Naive thymus-derived CD4-positive, alpha-beta T cell (primary cell): Measurements from ENCODE around the gene EXOC6B. TPM values are rescaled to one million over a fixed set of nuclear protein-coding genes. Genes with fewer than 3 reads are reported as not detected.

Experiments
- ATAC-seq: fragments of 150-1000 bp; cut with Tn5 transposase; 2 replicates; pipeline ENCODE4 v1.10.0; 2021; ENCODE audit warnings: mild to moderate bottlenecking, moderate library complexity
- CTCF ChIA-PET: fragments of 350-600 bp; sonication (Branson Sonifier 250); formaldehyde crosslinking; loops from one replicate; lab custom pipeline; 2021; ENCODE audit warnings: antibody characterized with exemption; lab: Charles Lee
- POLR2A ChIA-PET: fragments of 350-600 bp; sonication (Branson Sonifier 250); formaldehyde crosslinking; loops from one replicate; lab custom pipeline; 2021; ENCODE audit warnings: antibody characterized with exemption, inconsistent platforms; lab: Charles Lee
- DNase-seq, 9 donors: peaks; one replicate each; pipeline versions ENCODE4 v3.0.0 to v3.0.0-alpha.2; 2020 to 2022; ENCODE audit warnings: mixed read lengths in 1 of 9
- H3K27ac ChIP-seq: one replicate; pipeline ENCODE4 v1.7.0; 2013; ENCODE audit warnings: mild to moderate bottlenecking, low read depth, low read length, moderate library complexity
- H3K27me3 ChIP-seq, 2 donors: one replicate each; pipeline ENCODE4 v1.7.0; 2013; ENCODE audit warnings: low read length in 2 of 2, mild to moderate bottlenecking in 2 of 2, moderate library complexity in 2 of 2; ENCODE audit not compliant: control insufficient read depth in 2 of 2, insufficient read depth in 2 of 2
- H3K36me3 ChIP-seq, 3 experiments: 1 replicate in 2 of 3; 2 replicates in 1 of 3; pipeline ENCODE4 v1.7.0; 2013; ENCODE audit warnings: low read length in 3 of 3, mild to moderate bottlenecking in 3 of 3, moderate library complexity in 1 of 3; ENCODE audit not compliant: insufficient read depth in 3 of 3, control insufficient read depth in 2 of 3
- H3K4me1 ChIP-seq, 2 donors: one replicate each; pipeline ENCODE4 v1.7.0; 2013; ENCODE audit warnings: low read length in 2 of 2, mild to moderate bottlenecking in 2 of 2, moderate library complexity in 1 of 2; ENCODE audit not compliant: control insufficient read depth in 2 of 2, insufficient read depth in 2 of 2
- H3K4me3 ChIP-seq: 2 replicates; pipeline ENCODE4 v1.7.0; 2013; ENCODE audit warnings: mild to moderate bottlenecking, low read length
- H3K9me3 ChIP-seq, 3 experiments: 1 replicate in 2 of 3; 2 replicates in 1 of 3; pipeline ENCODE4 v1.7.0; 2013; ENCODE audit warnings: low read length in 3 of 3; ENCODE audit not compliant: control insufficient read depth in 2 of 3
- H3K27ac Mint-ChIP-seq, 9 donors: one replicate each; pipeline ENCODE4 v1.8.0; 2020 to 2022; ENCODE audit warnings: mixed read lengths in 9 of 9, mild to moderate bottlenecking in 8 of 9, moderate library complexity in 5 of 9, inconsistent platforms in 2 of 9
- H3K27me3 Mint-ChIP-seq, 5 donors: one replicate each; pipeline ENCODE4 v1.8.0; 2021 to 2022; ENCODE audit warnings: mixed read lengths in 5 of 5, mild to moderate bottlenecking in 1 of 5
- H3K36me3 Mint-ChIP-seq, 5 donors: one replicate each; pipeline ENCODE4 v1.8.0; 2020 to 2022; ENCODE audit warnings: mixed read lengths in 5 of 5, mild to moderate bottlenecking in 3 of 5, inconsistent platforms in 1 of 5
- H3K4me1 Mint-ChIP-seq, 7 donors: one replicate each; pipeline ENCODE4 v1.8.0; 2020 to 2022; ENCODE audit warnings: mixed read lengths in 7 of 7, mild to moderate bottlenecking in 3 of 7, inconsistent platforms in 1 of 7
- H3K4me3 Mint-ChIP-seq, 10 donors: one replicate each; pipeline ENCODE4 v1.8.0; 2020 to 2022; ENCODE audit warnings: mild to moderate bottlenecking in 10 of 10, mixed read lengths in 10 of 10, moderate library complexity in 6 of 10, inconsistent platforms in 2 of 10
- H3K9me3 Mint-ChIP-seq, 11 donors: one replicate each; pipeline ENCODE4 v1.8.0; 2020 to 2022; ENCODE audit warnings: mixed read lengths in 11 of 11, mild to moderate bottlenecking in 4 of 11, inconsistent platforms in 1 of 11, moderate library complexity in 1 of 11
- intact Hi-C, 2 donors: fragments of 100-400 bp; cut with micrococcal nuclease; formaldehyde crosslinking; loops; one replicate each; pipeline ENCODE4 v1.15.1; 2023
- polyA plus RNA-seq, 2 donors: library from polyadenylated mRNA; unstranded; fragments of 300-500 nt; fragmentation: Illumina TruSeq; gene quantifications; one replicate each; pipeline ENCODE4 v1.2.3, GENCODE V29; 2021
- total RNA-seq, 6 experiments: library from RNA in 5 of 6; stranded (reverse) in 5 of 6; gene quantifications; 1 replicate in 5 of 6; 2 replicates in 1 of 6; pipeline ENCODE4 v1.2.3 and lab custom pipeline; 2021 to 2026

EXOC6B gene
- total and polyA plus RNA-seq, 7 experiments from 2014 or later = 3.5 to 21.9 (median 15.1) TPM

DNA sequence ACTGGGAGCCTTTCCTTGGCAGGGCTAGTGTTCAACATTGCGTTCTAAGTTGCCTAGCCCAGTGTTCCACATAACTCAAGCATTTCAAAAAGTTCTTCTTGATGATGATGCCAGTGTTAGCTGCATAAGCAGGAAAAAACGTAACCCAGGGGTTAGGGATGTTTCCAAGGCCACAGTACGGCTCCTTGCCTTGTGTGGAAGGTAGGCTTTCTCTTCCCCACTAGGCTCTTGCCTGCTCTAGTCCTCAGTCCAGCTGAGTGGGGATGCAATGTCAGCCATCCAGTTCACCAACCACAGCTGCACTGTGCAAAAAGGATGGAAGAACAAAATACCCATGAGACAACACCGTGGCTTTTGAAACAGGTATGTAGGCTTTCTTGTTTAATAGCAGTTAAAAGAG is 650.2 kb downstream of the EXOC6B start:
- Histone ChIP-seq H3K4me3 (no peak overlapping the region), H3K9me3 (no peaks in the 10 kb centered on the region), H3K36me3 (peaks cover 0 to 8% (median 0%) of the 10 kb centered on the region in 3 experiments), H3K27me3 (no peaks in the 10 kb centered on the region), H3K27ac (no peak overlapping the region), H3K4me1 (no peaks in the 10 kb centered on the region)
- peaks cover 0 to 3% (median 0%) of the 10 kb centered on the region in 7 donors for H3K4me1 Mint-ChIP-seq
- DNase-seq (no peak), ATAC-seq (no peak)
- intact Hi-C loops = no loop called here
- no peak overlapping the region for H3K4me3 Mint-ChIP-seq
- no peak overlapping the region for H3K27ac Mint-ChIP-seq
- peaks cover 0 to 7% (median 0%) of the 10 kb centered on the region in 11 donors for H3K9me3 Mint-ChIP-seq
- peaks cover 0 to 53% (median 35%) of the 10 kb centered on the region in 5 donors for H3K36me3 Mint-ChIP-seq
- POLR2A ChIA-PET = no interaction called here
- CTCF ChIA-PET = no interaction called here
- no peaks in the 10 kb centered on the region for H3K27me3 Mint-ChIP-seq

DNA sequence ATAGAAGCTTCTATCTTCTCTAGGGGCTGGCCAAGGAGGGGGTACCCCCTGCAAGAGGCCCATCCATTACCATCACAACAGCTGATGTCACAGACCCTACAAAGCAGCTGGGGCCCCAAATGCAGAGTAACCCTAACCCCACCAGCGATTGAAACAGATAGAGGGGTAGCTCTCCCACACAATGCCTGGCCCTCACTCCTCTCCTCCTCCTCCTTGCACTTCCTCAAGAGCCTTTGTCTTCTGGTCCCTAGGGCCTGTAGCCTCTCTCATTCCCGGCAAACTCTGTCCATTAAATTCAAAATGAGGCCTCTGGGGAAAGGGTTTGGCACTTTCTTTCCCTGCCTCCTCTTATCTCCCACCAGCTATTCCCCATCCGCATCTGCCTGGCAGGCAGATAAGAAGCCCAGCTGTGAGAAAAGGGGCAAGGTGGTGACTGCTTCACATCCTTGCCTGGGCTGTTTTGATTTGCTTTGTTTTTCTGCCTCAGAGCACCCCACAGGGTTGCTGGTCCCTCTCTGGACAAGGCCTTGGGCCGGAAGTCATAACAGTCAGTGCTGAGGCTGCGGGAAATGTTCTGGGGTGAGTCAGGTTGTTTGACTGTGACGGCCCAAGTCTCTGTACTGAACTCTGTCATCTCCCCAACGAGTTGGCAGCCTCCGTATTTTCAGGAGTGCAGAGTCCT is 652.1 kb downstream of the EXOC6B start:
- Histone ChIP-seq H3K36me3 (peaks cover 0 to 8% (median 0%) of the 10 kb centered on the region in 3 experiments), H3K9me3 (no peaks in the 10 kb centered on the region), H3K4me1 (no peaks in the 10 kb centered on the region), H3K27ac (no peak overlapping the region), H3K4me3 (no peak overlapping the region), H3K27me3 (no peaks in the 10 kb centered on the region)
- no peak for DNase-seq
- Mint-ChIP-seq H3K4me3 (no peak overlapping the region), H3K36me3 (peaks cover 0 to 42% (median 25%) of the 10 kb centered on the region in 5 donors), H3K4me1 (peaks cover 0 to 3% (median 0%) of the 10 kb centered on the region in 7 donors), H3K27ac (no peak overlapping the region), H3K27me3 (peaks cover 0 to 4% (median 0%) of the 10 kb centered on the region in 5 donors), H3K9me3 (peaks cover 0 to 9% (median 0%) of the 10 kb centered on the region in 11 donors)
- CTCF ChIA-PET = no interaction called here
- POLR2A ChIA-PET = no interaction called here
- ATAC-seq = no peak
- intact Hi-C loops = no loop called here

DNA sequence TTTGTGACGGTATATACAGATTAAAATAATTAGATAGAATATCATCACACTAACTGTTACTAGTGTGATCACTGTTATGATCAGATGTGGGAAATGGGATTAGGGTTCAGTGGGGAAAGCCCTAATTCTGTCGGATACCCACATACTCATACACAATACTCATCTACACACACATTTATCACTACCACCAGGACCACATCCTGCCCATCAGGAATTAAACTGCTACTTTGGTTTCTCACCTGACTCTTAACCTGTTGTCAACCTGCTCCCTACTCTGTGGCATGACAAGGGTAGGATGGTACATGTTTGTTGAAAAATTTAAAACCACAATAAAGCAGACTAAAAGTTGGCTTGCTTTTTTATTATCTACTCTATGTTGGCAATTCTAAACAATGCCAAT is 653.4 kb downstream of the EXOC6B start:
- Histone ChIP-seq H3K9me3 (no peaks in the 10 kb centered on the region), H3K36me3 (peaks cover 0 to under 1% (median 0%) of the 10 kb centered on the region in 3 experiments), H3K4me1 (no peaks in the 10 kb centered on the region), H3K4me3 (no peak overlapping the region), H3K27me3 (no peaks in the 10 kb centered on the region), H3K27ac (no peak overlapping the region)
- intact Hi-C loops = no loop called here
- Mint-ChIP-seq H3K9me3 (peaks cover 0 to 9% (median 2%) of the 10 kb centered on the region in 11 donors), H3K4me1 (peaks cover 0 to 3% (median 0%) of the 10 kb centered on the region in 7 donors), H3K27ac (no peak overlapping the region), H3K27me3 (peaks cover 0 to 4% (median 0%) of the 10 kb centered on the region in 5 donors), H3K36me3 (peaks cover 0 to 29% (median 12%) of the 10 kb centered on the region in 5 donors), H3K4me3 (peak overlapping the region in 1 of 10 donors; percentile 18)
- CTCF ChIA-PET = no interaction called here
- no peak for ATAC-seq
- DNase-seq = no peak
- POLR2A ChIA-PET = no interaction called here

DNA sequence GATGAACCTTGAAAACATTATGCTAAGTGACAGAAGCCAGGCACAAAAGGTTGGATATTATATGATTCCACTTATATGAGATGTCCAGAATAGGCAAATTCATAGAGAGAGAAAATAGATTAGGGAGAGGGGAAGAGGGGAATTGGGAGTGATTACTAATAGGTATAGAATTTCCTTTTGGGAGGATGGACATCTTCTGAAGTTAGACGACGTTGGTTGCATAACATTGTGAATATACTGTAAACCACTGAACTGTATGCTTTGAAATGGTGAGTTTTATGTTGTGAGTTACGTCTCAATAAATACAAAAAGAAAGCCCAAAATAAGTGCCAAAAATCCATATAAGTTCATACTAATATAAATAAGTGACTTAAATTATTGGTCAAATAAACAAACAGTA is 659.6 kb downstream of the EXOC6B start:
- peaks cover 0 to 2% of the 10 kb centered on the region in 2 donors for H3K27me3 ChIP-seq
- H3K27me3 Mint-ChIP-seq = peaks cover 4 to 20% (median 10%) of the 10 kb centered on the region in 5 donors
- no peak overlapping the region for H3K4me3 Mint-ChIP-seq
- DNase-seq (no peak), ATAC-seq (no peak)
- ChIA-PET CTCF (no interaction called here), POLR2A (no interaction called here)
- no peaks in the 10 kb centered on the region for H3K4me1 Mint-ChIP-seq
- intact Hi-C loops = no loop called here
- H3K27ac ChIP-seq = no peak overlapping the region
- H3K4me1 ChIP-seq = no peaks in the 10 kb centered on the region
- no peaks in the 10 kb centered on the region for H3K9me3 ChIP-seq
- no peak overlapping the region for H3K4me3 ChIP-seq
- H3K36me3 Mint-ChIP-seq = no peaks in the 10 kb centered on the region
- peaks cover 0 to 9% (median 2%) of the 10 kb centered on the region in 11 donors for H3K9me3 Mint-ChIP-seq
- no peak overlapping the region for H3K27ac Mint-ChIP-seq
- H3K36me3 ChIP-seq = no peaks in the 10 kb centered on the region

DNA sequence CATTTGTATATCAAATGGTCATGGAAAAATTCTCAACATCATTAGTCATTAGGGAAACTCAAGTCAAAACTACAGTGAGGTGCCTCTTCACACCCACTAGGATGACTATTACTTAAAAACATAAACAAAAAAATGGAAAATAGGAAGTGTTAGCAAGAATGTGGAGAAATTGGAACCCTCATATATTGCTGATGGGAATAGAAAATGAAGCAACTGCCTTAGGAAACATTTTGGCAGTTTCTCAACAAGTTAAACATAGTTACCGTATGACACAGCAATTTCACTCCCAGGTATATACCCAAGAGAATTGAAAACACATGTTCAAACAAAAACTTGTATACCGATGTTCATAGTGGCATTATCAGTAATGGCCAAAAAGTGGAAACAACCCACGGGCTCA is 660.0 kb downstream of the EXOC6B start:
- no peak for ATAC-seq
- ChIA-PET POLR2A (no interaction called here), CTCF (no interaction called here)
- intact Hi-C loops = no loop called here
- Mint-ChIP-seq H3K4me3 (no peak overlapping the region), H3K27me3 (peaks cover 4 to 20% (median 14%) of the 10 kb centered on the region in 5 donors), H3K27ac (no peak overlapping the region), H3K4me1 (no peaks in the 10 kb centered on the region), H3K9me3 (peaks cover 0 to 9% (median under 1%) of the 10 kb centered on the region in 11 donors), H3K36me3 (no peaks in the 10 kb centered on the region)
- H3K27ac ChIP-seq = no peak overlapping the region
- no peaks in the 10 kb centered on the region for H3K9me3 ChIP-seq
- no peaks in the 10 kb centered on the region for H3K36me3 ChIP-seq
- H3K4me1 ChIP-seq = no peaks in the 10 kb centered on the region
- no peak for DNase-seq
- H3K4me3 ChIP-seq = no peak overlapping the region
- peaks cover 0 to 2% of the 10 kb centered on the region in 2 donors for H3K27me3 ChIP-seq

DNA sequence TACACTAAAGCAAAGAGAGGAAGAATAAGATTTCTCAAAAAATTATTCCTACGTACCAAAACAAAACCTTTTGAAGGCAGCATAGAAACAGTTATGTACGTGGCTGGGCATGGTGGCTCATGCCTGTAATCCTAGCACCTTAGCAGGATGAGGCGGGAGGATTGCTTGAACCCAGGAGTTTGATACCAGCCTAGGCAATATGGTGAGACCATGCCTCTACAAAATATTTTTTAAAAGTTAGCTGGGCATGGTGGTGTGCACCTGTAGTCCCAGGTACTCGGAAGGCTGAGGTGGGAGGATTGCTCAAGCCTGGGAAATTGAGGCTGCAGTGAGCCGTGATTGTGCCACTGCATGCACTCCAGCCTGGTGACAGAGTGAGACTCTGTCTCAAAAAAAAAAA is 663.3 kb downstream of the EXOC6B start:
- Mint-ChIP-seq H3K27me3 (peaks cover under 1 to 29% (median 19%) of the 10 kb centered on the region in 5 donors), H3K9me3 (no peaks in the 10 kb centered on the region), H3K27ac (no peak overlapping the region), H3K36me3 (no peaks in the 10 kb centered on the region), H3K4me1 (no peaks in the 10 kb centered on the region), H3K4me3 (no peak overlapping the region)
- CTCF ChIA-PET = no interaction called here
- H3K27ac ChIP-seq = no peak overlapping the region
- intact Hi-C loops = no loop called here
- H3K27me3 ChIP-seq = peaks cover 0 to 2% of the 10 kb centered on the region in 2 donors
- H3K36me3 ChIP-seq = no peaks in the 10 kb centered on the region
- no peaks in the 10 kb centered on the region for H3K9me3 ChIP-seq
- H3K4me1 ChIP-seq = no peaks in the 10 kb centered on the region
- DNase-seq = no peak
- POLR2A ChIA-PET = no interaction called here
- H3K4me3 ChIP-seq = no peak overlapping the region
- ATAC-seq = no peak
